22Rv1 (cell line): ENCODE results near the gene KPNA6.
"Not testable (repeated sequence)": the region's sequence is repeated elsewhere in the genome, so short reads cannot be mapped to it uniquely, and the experiment has no call there.

Experiments used
- H3K27ac ChIP-seq: fragments of 450-650 bp; 2 replicates; pipeline ENCODE4 v1.5.1; 2017
- ZFX ChIP-seq: fragments of 450-650 bp; IDR thresholded peaks from 2 replicates; pipeline ENCODE4 v1.6.1; 2017; ENCODE audit warnings: antibody characterized with exemption, borderline replicate concordance
- TF ChIP-seq, protein P1 (sequence below): fragments of 450-650 bp; IDR thresholded peaks from 2 replicates; pipeline ENCODE4 v1.5.1; 2017; ENCODE audit warnings: mild to moderate bottlenecking

Gene KPNA6

DNA sequence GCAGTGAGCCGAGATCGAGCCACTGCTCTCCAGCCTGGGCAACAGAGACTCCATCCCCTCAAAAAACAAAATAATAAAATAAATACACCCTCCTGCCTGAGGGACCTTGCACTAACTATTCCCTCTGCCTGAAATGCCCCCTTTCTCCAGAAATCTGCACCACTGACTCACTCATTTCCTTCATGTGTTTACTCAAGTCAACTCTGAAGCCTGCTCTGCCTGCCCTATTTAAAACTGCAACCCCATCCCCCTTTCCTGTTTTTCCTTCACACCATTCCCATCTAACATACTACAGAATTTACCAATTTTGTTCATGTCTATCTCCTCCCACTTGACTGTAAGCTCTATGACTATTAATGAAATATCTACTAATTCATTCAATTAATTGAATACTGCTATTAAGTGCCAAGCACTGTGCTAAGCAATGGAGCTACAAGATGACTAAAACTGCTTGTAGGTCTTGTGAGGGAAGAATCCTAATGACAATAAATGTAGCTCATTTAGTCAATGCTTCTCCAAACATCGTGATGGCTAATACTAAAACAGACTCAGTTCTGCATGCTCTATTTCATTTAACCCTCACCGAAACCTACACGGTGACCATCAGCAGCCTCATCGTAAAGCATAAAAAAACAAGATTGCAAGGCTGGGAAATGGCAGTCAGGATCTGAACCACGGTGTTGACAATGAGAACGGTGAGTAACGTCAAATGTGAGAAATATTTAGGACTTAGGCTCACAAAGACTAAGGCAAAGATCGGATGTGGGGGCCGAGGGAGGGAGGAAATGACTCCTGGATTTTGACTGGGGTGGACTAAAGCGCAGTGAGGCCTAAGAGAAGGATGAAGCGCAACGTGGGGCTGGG, 35.9 kb upstream of the KPNA6 start:
- H3K27ac ChIP-seq, result peak overlapping the region; percentile 86
- TF ChIP-seq, protein P1, sequence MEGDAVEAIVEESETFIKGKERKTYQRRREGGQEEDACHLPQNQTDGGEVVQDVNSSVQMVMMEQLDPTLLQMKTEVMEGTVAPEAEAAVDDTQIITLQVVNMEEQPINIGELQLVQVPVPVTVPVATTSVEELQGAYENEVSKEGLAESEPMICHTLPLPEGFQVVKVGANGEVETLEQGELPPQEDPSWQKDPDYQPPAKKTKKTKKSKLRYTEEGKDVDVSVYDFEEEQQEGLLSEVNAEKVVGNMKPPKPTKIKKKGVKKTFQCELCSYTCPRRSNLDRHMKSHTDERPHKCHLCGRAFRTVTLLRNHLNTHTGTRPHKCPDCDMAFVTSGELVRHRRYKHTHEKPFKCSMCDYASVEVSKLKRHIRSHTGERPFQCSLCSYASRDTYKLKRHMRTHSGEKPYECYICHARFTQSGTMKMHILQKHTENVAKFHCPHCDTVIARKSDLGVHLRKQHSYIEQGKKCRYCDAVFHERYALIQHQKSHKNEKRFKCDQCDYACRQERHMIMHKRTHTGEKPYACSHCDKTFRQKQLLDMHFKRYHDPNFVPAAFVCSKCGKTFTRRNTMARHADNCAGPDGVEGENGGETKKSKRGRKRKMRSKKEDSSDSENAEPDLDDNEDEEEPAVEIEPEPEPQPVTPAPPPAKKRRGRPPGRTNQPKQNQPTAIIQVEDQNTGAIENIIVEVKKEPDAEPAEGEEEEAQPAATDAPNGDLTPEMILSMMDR, result no peak
- TF ChIP-seq ZFX, result no peak

DNA sequence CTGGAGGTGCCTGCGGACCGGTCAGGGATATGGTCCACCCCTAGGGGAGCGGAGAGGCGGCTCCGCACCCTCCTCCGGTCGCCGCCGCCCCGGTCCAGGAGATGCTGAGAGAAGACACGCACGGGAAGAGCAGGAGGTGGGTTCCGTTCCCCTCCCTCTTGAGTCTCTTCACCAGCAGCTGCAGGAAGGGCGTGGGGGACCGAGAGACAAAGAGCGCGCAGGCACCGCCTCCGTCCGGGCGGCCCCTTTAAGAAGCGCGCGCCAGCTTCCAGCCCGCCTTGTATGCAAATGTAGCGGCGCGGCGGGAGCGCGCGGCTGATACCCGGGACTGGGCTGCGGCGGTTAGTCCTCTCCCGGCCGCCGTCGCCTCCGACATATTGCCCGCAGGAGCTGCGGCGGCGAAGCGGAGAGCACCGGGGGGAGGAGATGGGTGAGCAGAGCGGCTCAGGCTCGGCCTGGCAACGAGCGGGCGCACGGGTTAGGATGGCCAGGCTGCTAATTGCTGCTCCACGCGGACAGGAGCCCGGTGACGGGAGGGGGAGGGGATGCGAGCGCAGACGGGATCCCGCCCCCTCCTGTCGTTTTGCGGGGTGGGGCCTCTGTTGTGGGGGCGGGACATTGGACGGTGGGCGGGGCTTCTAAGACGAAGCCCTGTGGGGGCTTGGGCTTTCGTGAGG, 35.1 kb upstream of the KPNA6 start, which contains the start of gene TMEM39B:
TSS of gene TMEM39B (plus strand) at position 318 of the 677 bp plus-strand sequence. CDS start at position 427, 109 bp downstream.
- no peak for TF ChIP-seq ZFX
- TF ChIP-seq, protein P1, result no peak
- H3K27ac ChIP-seq, result peak within 1 kb of the TSS; percentile 86

DNA sequence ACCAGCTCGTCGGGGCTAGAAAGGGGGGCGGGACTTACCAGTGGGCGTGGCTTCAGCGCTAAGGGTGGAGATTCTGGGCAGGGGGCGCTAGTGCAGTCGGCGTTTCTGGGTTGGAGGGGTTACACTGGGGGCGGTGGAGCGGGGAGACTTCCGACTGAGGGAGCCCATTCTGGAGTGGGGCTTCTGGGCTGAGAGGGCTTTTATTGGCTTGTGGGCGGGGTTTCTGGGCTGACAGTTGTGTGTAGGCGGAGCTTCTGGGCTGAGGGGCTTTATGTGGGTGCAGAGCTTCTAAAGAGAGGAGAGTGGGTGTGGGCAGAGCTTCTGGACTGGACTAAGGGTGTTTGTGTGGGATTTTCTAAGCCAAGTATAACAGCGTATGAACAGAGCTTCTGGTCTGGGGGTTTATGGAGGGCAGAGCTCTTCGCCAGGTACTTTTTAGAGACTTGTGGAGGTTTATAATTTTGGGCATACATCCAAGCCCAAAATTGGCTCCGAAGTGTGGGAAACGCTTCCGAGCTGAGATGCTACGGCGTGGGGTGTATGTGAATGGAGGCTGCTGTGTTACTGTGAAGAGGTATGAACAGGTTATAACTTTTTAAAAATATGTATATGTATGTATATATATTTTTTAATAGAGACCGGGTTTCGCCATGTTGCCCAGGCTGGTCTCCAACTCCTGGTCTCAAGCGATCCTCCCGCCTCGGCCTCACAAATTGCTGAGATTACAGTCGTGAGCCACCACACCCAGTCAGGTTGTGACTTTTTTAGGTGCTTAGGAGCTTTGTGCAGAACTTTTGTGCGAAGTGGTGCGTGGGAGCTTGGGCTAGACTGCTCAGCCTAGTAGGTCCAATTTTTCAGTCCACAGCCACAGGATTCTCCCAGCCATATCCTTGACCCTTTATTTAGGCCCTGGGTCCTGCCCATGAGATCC, 34.3 kb upstream of the KPNA6 start:
- peak overlapping the region; percentile 86 for H3K27ac ChIP-seq

DNA sequence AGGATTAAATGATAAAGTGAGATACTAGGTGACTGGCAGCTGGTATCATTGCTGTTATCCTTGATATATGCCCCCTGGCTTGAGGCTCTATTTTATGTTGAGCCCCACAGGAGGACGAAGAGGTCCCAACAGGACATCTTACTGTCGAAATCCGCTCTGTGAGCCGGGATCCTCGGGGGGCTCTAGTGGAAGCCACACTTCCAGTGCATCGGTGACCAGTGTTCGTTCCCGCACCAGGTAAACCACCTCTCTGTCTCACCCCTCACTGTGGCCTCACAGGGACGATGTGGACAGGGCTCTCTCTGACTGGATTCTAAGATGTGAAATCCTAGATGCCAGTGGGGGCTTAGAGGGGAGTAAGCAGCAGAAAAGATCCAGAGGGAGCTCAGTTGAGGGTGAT, 33.0 kb upstream of the KPNA6 start:
- H3K27ac ChIP-seq, result no peak overlapping the region
- TF ChIP-seq, protein P1, result no peak
- TF ChIP-seq ZFX, result no peak

More for the DNA sequence above, 34.3 kb upstream of the KPNA6 start:
- TF ChIP-seq ZFX, result no peak
- TF ChIP-seq, protein P1, result peak; percentile 39; the same call in 1 of the 2 replicates

DNA sequence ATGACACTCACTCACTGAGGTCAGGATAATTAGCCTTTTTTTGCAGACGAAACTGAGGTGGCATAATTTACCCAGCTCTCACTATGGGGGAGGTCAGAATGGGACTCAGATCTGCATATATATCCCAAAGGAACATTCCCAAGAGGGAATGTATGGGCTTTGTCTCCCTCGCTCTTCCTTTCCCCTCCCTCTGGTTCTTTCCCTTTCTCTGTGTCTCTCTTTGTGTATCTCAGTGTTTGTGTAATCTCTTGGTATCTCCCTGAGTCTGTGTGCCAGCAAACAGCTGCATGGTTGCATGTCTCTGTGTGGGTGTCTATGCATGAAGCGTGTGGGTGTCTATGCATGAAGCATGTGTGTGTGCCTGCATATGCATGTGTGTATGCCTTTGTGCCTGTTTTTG, 30.4 kb upstream of the KPNA6 start:
- TF ChIP-seq, protein P1, result no peak
- TF ChIP-seq ZFX, result no peak

DNA sequence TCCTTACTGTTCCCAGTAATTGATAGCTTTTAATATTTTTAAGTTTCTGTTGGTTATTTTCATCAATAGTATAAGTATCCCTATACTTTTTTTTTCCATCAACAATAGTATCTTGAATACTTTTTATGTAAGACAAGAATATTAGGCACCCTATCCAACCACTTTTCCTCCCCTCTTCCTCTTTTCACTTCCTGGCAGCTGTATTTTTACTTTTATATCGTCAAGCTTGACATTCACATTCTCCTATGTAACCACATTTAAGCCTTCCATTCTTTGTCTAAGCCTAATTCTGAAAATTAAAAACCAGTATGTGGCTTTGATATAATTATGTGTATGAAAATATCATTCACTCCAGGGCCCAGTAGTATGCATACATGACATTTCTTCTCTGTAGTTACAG, 25.8 kb upstream of the KPNA6 start:
- no peak overlapping the region for H3K27ac ChIP-seq
- no peak for TF ChIP-seq ZFX
- TF ChIP-seq, protein P1, result no peak

More for the DNA sequence above, 30.4 kb upstream of the KPNA6 start:
- no peak overlapping the region for H3K27ac ChIP-seq

DNA sequence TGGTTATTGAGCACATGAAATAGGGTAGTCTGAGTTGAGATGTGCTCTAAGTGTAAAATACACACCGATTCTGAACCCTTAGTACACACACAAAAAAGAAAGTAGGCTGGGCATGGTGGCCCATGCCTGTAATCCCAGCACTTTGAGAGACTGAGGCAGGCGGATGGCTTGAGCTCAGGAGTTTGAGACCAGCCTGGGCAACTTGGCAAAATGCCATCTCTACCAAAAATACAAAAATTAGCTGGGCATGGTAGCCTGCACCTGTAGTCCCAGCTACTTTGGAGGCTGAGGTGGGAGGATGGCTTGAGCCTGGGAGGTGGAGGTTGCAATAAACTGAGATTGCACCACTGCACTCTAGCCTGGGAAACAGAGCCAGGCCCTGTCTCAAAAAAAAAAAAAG, 21.5 kb upstream of the KPNA6 start:
- H3K27ac ChIP-seq, result not testable (repeated sequence)
